Neural cell (in vitro differentiated cells): ENCODE measurements around the gene BCL2L14.

Experiments
- CTCF ChIP-seq: fragments of 450-650 bp; IDR thresholded peaks from 2 replicates; pipeline ENCODE4 v1.5.1; 2014; ENCODE audit warnings: antibody characterized with exemption, mild to moderate bottlenecking, moderate library complexity; ENCODE audit not compliant: poor library complexity, severe bottlenecking
- EP300 ChIP-seq: fragments of 450-650 bp; conservative IDR thresholded peaks from 2 replicates; pipeline ENCODE4 v1.6.1; 2014; ENCODE audit warnings: antibody characterized with exemption, mild to moderate bottlenecking, moderate library complexity; ENCODE audit not compliant: poor library complexity, severe bottlenecking
- EZH2 ChIP-seq: fragments of 200-600, 300-800 bp; shearing (Covaris generic), sonication (generic); IDR thresholded peaks from 2 replicates; pipeline ENCODE4 v1.6.1; 2014; ENCODE audit warnings: antibody characterized with exemption, low read length, borderline replicate concordance, mild to moderate bottlenecking; ENCODE audit not compliant: insufficient read depth, poor library complexity, severe bottlenecking
- MXI1 ChIP-seq: fragments of 450-650 bp; conservative IDR thresholded peaks from 2 replicates; pipeline ENCODE4 v1.6.1; 2014; ENCODE audit warnings: antibody characterized with exemption, mild to moderate bottlenecking; ENCODE audit not compliant: poor library complexity, severe bottlenecking
- POLR2AphosphoS5 ChIP-seq: IDR thresholded peaks from 2 replicates; pipeline ENCODE4 v1.6.1; 2012
- RAD21 ChIP-seq: fragments of 450-650 bp; conservative IDR thresholded peaks from 2 replicates; pipeline ENCODE4 v1.6.1; 2014; ENCODE audit warnings: antibody characterized with exemption, mild to moderate bottlenecking, moderate library complexity
- REST ChIP-seq: IDR thresholded peaks from 2 replicates; pipeline ENCODE4 v1.6.1; 2012; ENCODE audit warnings: borderline replicate concordance
- SMC3 ChIP-seq: fragments of 450-650 bp; conservative IDR thresholded peaks from 2 replicates; pipeline ENCODE4 v1.6.1; 2014; ENCODE audit warnings: antibody characterized with exemption, mild to moderate bottlenecking, moderate library complexity; ENCODE audit not compliant: poor library complexity
- TAF1 ChIP-seq: IDR thresholded peaks from 2 replicates; pipeline ENCODE4 v1.6.1; 2012; ENCODE audit warnings: low read depth

DNA sequence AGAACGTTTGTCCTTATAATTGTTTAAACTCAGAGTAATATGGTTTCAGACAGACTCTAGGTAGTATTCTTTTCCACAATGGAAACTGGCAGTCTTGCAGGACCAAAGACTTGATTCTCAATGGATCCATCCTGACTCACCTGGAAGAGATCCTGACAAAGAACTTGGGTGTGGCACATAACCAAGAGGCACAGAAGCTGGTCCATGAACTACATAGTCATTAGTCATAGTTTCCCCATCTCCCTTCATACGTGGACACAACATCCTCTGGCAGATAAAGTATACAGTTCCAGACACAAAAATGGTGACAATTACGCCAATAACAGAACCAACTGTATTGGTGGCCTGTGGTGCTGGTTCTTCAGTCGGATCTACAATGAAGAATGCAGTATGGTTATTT lies 55.8 kb downstream of the BCL2L14 start:
- TF ChIP-seq EP300 (no peak), CTCF (no peak), SMC3 (no peak), POLR2AphosphoS5 (no peak), TAF1 (no peak), MXI1 (no peak), REST (no peak), EZH2 (no peak), RAD21 (no peak)
